Omental fat pad (tissue), 4 donors: ENCODE measurements around the gene MYOCOS. TPM values are rescaled to one million over a fixed set of nuclear protein-coding genes. Genes with fewer than 3 reads are reported as not detected.

ENCODE experiments used
- ATAC-seq: fragments of 150-250 bp; one replicate; pipeline ENCODE4 v1.9.1; 2016; ENCODE audit warnings: mild to moderate bottlenecking, moderate library complexity; ENCODE audit not compliant: low FRiP score
- DNase-seq: peaks from one replicate; pipeline ENCODE4 v3.0.0-alpha.2; 2019; ENCODE audit warnings: low spot score
- CTCF ChIP-seq, 3 donors: fragments of 450-650 bp; IDR thresholded peaks; one replicate each; pipeline ENCODE4 v1.5.1; 2016 to 2017; ENCODE audit warnings: antibody characterized with exemption in 3 of 3, mild to moderate bottlenecking in 3 of 3, moderate library complexity in 2 of 3
- total RNA-seq, 4 donors: library from RNA; depleted of rRNA; stranded (reverse); fragments of >200 nt; gene quantifications; one replicate each; pipeline ENCODE4 v1.1.0, GENCODE V29; 2016

Gene MYOCOS
- total RNA-seq, 4 donors from 2014 or later = not detected

GRCh38 chr1:171674431-171675405 is 52.7 kb downstream of the MYOCOS start:
- ATAC-seq (no peak), DNase-seq (no peak)
- no peak for TF ChIP-seq CTCF (IDR thresholded peaks at IDR 0.05)

Other genes with a start within 250 kb of the MYOCOS start
- gene PRRC2C, start 136.7 kb upstream of the MYOCOS start, total RNA-seq = 100 to 1,000 TPM in 2 of 4 donors, 10 to 100 TPM in 2; 83.9 to 130 (median 97.2) TPM
- 10 to 100 TPM in 3 of 4 donors, 1 to 10 TPM in 1; 4.9 to 93.0 (median 19.8) TPM for gene MYOC, start 30.4 kb downstream of the MYOCOS start, total RNA-seq
- gene VAMP4, start 119.8 kb downstream of the MYOCOS start, total RNA-seq = 10 to 100 TPM in 1 of 4 donors, 1 to 10 TPM in 3; 5.0 to 16.9 (median 7.4) TPM
- gene METTL13, start 159.4 kb downstream of the MYOCOS start, total RNA-seq = 10 to 100 TPM; 21.3 to 29.2 (median 23.5) TPM
- gene DNM3, start 219.3 kb downstream of the MYOCOS start, total RNA-seq = 10 to 100 TPM in 1 of 4 donors, 1 to 10 TPM in 3; 2.9 to 15.8 (median 5.5) TPM